ENCODE measurements around the gene MRPL34.

The MRPL34 gene

DNA sequence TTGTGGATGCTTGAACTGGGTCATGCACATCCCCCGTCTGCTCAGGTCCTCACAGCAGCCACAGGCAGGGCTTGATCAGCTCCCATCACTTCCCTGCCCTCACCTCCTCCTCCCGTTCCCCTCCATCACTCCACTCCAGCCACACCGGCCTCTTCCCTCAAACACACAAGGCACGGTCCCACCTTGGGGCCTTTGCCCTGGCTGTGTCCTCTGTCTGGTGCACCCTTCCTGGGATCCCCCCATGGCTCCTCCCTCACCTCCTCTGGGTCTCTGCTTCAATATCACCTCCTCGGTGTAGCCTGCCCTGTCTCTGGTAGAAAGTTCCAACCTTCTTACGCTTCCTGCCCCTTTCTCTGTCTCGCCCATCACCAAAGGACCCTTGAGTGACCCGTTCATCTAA is 47.7 kb downstream of the MRPL34 start:
- TF ChIP-seq, protein P1, sequence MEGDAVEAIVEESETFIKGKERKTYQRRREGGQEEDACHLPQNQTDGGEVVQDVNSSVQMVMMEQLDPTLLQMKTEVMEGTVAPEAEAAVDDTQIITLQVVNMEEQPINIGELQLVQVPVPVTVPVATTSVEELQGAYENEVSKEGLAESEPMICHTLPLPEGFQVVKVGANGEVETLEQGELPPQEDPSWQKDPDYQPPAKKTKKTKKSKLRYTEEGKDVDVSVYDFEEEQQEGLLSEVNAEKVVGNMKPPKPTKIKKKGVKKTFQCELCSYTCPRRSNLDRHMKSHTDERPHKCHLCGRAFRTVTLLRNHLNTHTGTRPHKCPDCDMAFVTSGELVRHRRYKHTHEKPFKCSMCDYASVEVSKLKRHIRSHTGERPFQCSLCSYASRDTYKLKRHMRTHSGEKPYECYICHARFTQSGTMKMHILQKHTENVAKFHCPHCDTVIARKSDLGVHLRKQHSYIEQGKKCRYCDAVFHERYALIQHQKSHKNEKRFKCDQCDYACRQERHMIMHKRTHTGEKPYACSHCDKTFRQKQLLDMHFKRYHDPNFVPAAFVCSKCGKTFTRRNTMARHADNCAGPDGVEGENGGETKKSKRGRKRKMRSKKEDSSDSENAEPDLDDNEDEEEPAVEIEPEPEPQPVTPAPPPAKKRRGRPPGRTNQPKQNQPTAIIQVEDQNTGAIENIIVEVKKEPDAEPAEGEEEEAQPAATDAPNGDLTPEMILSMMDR (IDR thresholded peaks at IDR 0.05), result no peak

All from LNCAP (cell line).